ENCODE data around the gene HOXC10. TPM values are rescaled to one million over a fixed set of nuclear protein-coding genes. Genes with fewer than 3 reads are reported as not detected.

Gene HOXC10
- total and polyA plus RNA-seq, 4 donors, result 0.18 TPM; not detected in 3

DNA sequence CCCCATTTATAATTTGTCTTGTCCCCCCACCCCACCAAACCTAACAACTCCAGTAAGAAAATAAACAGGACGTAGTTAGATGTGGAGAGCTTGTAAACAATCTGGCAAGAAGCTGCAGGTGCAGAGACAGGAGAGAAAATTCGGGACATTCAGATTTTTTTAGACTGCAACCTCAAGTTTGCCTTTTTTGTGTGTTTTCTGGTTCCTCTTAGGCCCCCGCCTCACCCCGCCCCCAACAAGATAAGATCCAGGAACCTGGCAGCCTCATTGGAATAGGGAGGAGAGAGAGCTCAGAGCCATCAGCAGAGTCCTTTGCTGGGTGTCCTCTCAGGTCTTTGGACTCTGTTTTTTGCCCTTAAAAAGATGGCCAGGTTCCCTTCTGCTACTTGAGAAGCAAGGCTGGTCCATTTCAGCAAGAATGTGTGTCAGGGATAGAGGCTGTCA lies 2.9 kb downstream of the HOXC10 start:
- H3K36me3 ChIP-seq (ENCODE audit: control insufficient read depth in 4 of 4, insufficient read depth in 4 of 4, low read length in 4 of 4), result no peaks in the 10 kb centered on the region
- no peak overlapping the region for H3K27ac ChIP-seq (ENCODE audit: low read depth in 1 of 2, low read length in 1 of 2)
- DNase-seq (no peak), ATAC-seq (ENCODE audit: insufficient read depth, low FRiP score) (no peak)
- H3K4me3 ChIP-seq, result no peak overlapping the region
- WGBS, 2 donors, result 10 to 20% methylated on average over 4 of the region's 4 CpGs
- H3K9me3 ChIP-seq (ENCODE audit: control insufficient read depth in 4 of 4, insufficient read depth in 3 of 4, low read length in 3 of 4), result peaks cover 0 to 18% (median 0%) of the 10 kb centered on the region in 4 donors
- H3K27me3 ChIP-seq (ENCODE audit: control insufficient read depth in 3 of 3, insufficient read depth in 3 of 3, low read length in 2 of 3), result peaks cover 30 to 98% (median 90%) of the 10 kb centered on the region in 3 donors
- no peak overlapping the region for H3K9ac ChIP-seq (ENCODE audit: insufficient read depth in 1 of 2, low read length in 2 of 2)
- no peak for TF ChIP-seq CTCF (IDR thresholded peaks at IDR 0.05; ENCODE audit: control extremely low read depth, extremely low read depth)
- peaks cover 0 to 17% (median 10%) of the 10 kb centered on the region in 5 donors for H3K4me1 ChIP-seq (ENCODE audit: control insufficient read depth in 5 of 5, insufficient read depth in 5 of 5, low read length in 5 of 5)

DNA sequence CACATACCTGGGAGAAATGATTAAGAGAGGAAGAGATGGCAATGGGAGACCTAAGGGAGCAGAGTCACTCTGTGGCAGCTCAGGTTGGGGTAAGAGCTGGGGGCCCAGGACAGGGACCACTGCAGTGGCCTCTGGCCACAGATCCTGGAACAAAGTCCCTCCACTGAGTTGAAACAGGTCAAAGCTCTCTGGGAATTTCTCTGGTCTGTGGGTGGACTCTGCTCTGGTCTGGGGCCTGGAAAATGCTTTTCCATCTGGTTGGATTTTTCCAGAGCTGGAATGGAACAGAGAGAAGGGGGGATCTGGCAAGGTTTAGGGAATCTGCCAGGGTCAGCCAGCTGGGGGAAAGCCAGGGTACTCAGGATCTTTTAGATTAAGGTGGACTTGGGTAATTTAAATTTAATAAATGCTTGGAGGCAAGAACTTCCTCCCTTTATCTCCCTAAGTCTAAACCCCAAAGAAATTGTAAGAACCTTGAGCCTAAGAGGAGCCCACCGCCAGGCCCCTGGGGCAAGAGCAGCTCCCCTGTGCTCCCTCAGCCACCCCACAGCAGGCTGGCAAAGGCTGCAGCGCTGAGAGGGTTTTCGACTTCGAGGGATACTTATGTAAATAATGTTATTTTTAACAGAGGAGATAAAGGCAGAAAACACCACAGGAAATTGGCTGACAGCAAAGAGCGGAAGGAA lies 3.7 kb downstream of the HOXC10 start:
- 4 to 6% methylated on average over 5 of the region's 5 CpGs for WGBS, 2 donors
- no peak overlapping the region for H3K27ac ChIP-seq (ENCODE audit: low read depth in 1 of 2, low read length in 1 of 2)
- H3K27me3 ChIP-seq (ENCODE audit: control insufficient read depth in 3 of 3, insufficient read depth in 3 of 3, low read length in 2 of 3), result peaks cover 24 to 98% (median 90%) of the 10 kb centered on the region in 3 donors
- H3K36me3 ChIP-seq (ENCODE audit: control insufficient read depth in 4 of 4, insufficient read depth in 4 of 4, low read length in 4 of 4), result no peaks in the 10 kb centered on the region
- H3K9me3 ChIP-seq (ENCODE audit: control insufficient read depth in 4 of 4, insufficient read depth in 3 of 4, low read length in 3 of 4), result peaks cover 0 to 15% (median 0%) of the 10 kb centered on the region in 4 donors
- H3K4me1 ChIP-seq (ENCODE audit: control insufficient read depth in 5 of 5, insufficient read depth in 5 of 5, low read length in 5 of 5), result peaks cover 0 to 17% (median 10%) of the 10 kb centered on the region in 5 donors
- TF ChIP-seq CTCF (IDR thresholded peaks at IDR 0.05; ENCODE audit: control extremely low read depth, extremely low read depth), result no peak
- ATAC-seq (ENCODE audit: insufficient read depth, low FRiP score) (no peak), DNase-seq (no peak)
- H3K9ac ChIP-seq (ENCODE audit: insufficient read depth in 1 of 2, low read length in 2 of 2), result no peak overlapping the region
- no peak overlapping the region for H3K4me3 ChIP-seq

DNA sequence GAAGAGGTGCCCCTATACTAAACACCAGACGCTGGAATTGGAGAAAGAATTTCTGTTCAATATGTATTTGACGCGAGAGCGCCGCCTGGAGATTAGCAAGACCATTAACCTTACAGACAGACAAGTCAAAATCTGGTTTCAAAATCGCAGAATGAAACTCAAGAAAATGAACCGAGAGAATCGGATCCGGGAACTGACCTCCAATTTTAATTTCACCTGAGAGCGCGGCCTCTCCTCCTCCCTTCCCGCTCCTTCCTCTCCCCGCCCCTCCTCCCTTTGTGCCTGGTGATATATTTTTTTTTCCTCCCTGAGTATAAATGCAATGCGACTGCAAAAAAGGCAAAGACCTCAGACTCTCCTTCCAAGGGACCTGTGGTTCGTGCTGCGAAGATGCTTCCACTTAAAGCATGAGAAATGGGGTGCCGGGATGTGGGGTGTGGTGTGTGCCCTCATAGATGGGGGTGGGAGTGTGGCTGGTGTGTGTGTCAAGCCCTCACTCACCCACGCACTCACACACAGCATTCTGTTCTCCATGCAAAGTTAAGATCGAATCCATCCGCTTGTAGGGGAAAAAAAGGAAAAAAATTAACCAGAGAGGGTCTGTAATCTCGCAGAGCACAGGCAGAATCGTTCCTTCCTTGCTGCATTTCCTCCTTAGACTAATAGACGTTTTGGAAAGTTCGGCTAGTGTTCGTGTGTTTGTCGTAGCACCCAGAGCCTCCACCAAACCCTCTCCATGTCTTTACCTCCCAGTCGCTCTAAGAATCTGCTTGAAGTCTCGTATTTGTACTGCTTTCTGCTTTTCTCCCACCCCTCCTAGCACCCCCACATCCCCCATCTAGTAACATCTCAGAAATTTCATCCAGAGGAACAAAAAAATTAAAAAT lies 4.5 kb downstream of the HOXC10 start:
- Histone ChIP-seq H3K4me3 (no peak overlapping the region), H3K9ac (ENCODE audit: insufficient read depth in 1 of 2, low read length in 2 of 2) (no peak overlapping the region), H3K4me1 (ENCODE audit: control insufficient read depth in 5 of 5, insufficient read depth in 5 of 5, low read length in 5 of 5) (peaks cover 0 to 15% (median 11%) of the 10 kb centered on the region in 5 donors), H3K9me3 (ENCODE audit: control insufficient read depth in 4 of 4, insufficient read depth in 3 of 4, low read length in 3 of 4) (peaks cover 0 to 15% (median 0%) of the 10 kb centered on the region in 4 donors), H3K36me3 (ENCODE audit: control insufficient read depth in 4 of 4, insufficient read depth in 4 of 4, low read length in 4 of 4) (no peaks in the 10 kb centered on the region), H3K27me3 (ENCODE audit: control insufficient read depth in 3 of 3, insufficient read depth in 3 of 3, low read length in 2 of 3) (peaks cover 24 to 98% (median 91%) of the 10 kb centered on the region in 3 donors), H3K27ac (ENCODE audit: low read depth in 1 of 2, low read length in 1 of 2) (no peak overlapping the region)
- peak; percentile 13 for TF ChIP-seq CTCF (IDR thresholded peaks at IDR 0.05; ENCODE audit: control extremely low read depth, extremely low read depth)
- WGBS, 2 donors, result 4 to 5% methylated on average over 28 of the region's 28 CpGs
- ATAC-seq (ENCODE audit: insufficient read depth, low FRiP score), result no peak
- peak in 2 of 3 donors; percentile 63 to 67 for DNase-seq

All from lung (tissue), 12 donors.